ENCODE measurements around the gene POLRMT.

DNA sequence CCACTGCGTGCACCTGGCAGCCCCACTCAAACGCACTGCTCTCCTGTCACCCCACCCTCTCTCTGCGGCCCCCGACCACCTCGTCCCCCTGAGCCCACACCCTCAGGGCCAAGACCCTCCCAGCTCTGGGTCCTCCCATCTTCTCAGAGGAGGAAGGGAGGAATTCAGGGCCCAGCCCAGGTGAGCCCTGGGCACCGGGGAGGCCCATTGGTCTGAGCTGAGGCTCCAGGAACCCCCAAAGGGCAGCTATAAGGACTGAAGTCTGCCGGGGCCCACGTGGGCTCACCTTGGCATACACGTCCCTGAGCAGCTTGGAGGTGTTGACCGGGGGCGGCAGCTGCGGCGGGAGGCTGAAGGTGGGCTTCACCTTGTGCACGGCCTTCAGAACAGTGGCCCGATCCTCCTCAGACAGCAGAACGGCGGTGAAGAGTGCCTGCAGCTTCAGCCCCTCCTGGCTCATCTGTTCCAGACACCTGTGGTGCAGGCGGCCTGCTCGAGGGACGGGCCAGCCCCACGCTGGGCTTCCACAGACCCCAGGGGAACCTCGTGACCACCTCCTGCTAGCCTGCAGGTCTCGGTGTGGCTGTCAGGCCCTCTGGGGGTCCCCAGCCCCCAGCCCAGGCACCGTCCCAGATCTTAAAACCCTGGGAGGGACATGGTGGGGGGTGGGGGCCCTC is 8.8 kb downstream of the POLRMT start:
- TF ChIP-seq, protein P1, sequence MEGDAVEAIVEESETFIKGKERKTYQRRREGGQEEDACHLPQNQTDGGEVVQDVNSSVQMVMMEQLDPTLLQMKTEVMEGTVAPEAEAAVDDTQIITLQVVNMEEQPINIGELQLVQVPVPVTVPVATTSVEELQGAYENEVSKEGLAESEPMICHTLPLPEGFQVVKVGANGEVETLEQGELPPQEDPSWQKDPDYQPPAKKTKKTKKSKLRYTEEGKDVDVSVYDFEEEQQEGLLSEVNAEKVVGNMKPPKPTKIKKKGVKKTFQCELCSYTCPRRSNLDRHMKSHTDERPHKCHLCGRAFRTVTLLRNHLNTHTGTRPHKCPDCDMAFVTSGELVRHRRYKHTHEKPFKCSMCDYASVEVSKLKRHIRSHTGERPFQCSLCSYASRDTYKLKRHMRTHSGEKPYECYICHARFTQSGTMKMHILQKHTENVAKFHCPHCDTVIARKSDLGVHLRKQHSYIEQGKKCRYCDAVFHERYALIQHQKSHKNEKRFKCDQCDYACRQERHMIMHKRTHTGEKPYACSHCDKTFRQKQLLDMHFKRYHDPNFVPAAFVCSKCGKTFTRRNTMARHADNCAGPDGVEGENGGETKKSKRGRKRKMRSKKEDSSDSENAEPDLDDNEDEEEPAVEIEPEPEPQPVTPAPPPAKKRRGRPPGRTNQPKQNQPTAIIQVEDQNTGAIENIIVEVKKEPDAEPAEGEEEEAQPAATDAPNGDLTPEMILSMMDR (conservative IDR thresholded peaks at IDR 0.05; ENCODE audit: low read depth in 2 of 2): no peak
- TF ChIP-seq ZNF331 (CRISPR knock-in tag; IDR thresholded peaks at IDR 0.05; ENCODE audit: low read depth) (no peak), POLR2AphosphoS5 (IDR thresholded peaks at IDR 0.05; ENCODE audit: low read depth) (no peak), EZH2 (IDR thresholded peaks at IDR 0.05; ENCODE audit: low read depth, unreplicated experiment) (no peak), EZH2phosphoT487 (IDR thresholded peaks at IDR 0.05; ENCODE audit: unreplicated experiment) (no peak), ZNF114 (CRISPR knock-in tag; IDR thresholded peaks at IDR 0.05) (no peak)
